ENCODE measurements around the gene DSTYK. TPM values are rescaled to one million over a fixed set of nuclear protein-coding genes. Genes with fewer than 3 reads are reported as not detected.

Gene DSTYK
- total RNA-seq, 1 donor from 2014 or later: 19.5 TPM

GRCh38 chr1:205244384-205244783 is 32.9 kb upstream of the DSTYK start:
- no peak overlapping the region for H3K4me3 Mint-ChIP-seq
- H3K9me3 Mint-ChIP-seq: no peaks in the 10 kb centered on the region
- H3K27me3 Mint-ChIP-seq (ENCODE audit: low read depth): no peaks in the 10 kb centered on the region
- no peak overlapping the region for H3K27ac Mint-ChIP-seq
- DNase-seq (ENCODE audit: low spot score in 2 of 2, unreplicated experiment in 2 of 2): no peak
- H3K4me1 Mint-ChIP-seq: peaks cover 36% of the 10 kb centered on the region
- no peak for TF ChIP-seq CTCF (IDR thresholded peaks at IDR 0.05; ENCODE audit: unreplicated experiment)
- H3K36me3 Mint-ChIP-seq: peaks cover 8% of the 10 kb centered on the region

GRCh38 chr1:205243350-205244191 is 32.1 kb upstream of the DSTYK start:
- DNase-seq (ENCODE audit: low spot score in 2 of 2, unreplicated experiment in 2 of 2): no peak
- Mint-ChIP-seq H3K36me3 (peaks cover 8% of the 10 kb centered on the region), H3K9me3 (no peaks in the 10 kb centered on the region), H3K4me1 (peaks cover 28% of the 10 kb centered on the region), H3K27ac (no peak overlapping the region), H3K4me3 (no peak overlapping the region), H3K27me3 (ENCODE audit: low read depth) (no peaks in the 10 kb centered on the region)
- TF ChIP-seq CTCF (IDR thresholded peaks at IDR 0.05; ENCODE audit: unreplicated experiment): no peak

- Mint-ChIP-seq H3K36me3 (peaks cover 8% of the 10 kb centered on the region), H3K27ac (no peak overlapping the region), H3K27me3 (ENCODE audit: low read depth) (no peaks in the 10 kb centered on the region), H3K4me3 (no peak overlapping the region), H3K4me1 (peaks cover 8% of the 10 kb centered on the region), H3K9me3 (no peaks in the 10 kb centered on the region)
- TF ChIP-seq CTCF (IDR thresholded peaks at IDR 0.05; ENCODE audit: unreplicated experiment): no peak
- DNase-seq (ENCODE audit: low spot score in 2 of 2, unreplicated experiment in 2 of 2): no peak
These were observed 30.0 kb upstream of the DSTYK start for GRCh38 chr1:205241366-205242030.

GRCh38 chr1:205240569-205240968 is 29.1 kb upstream of the DSTYK start:
- DNase-seq (ENCODE audit: low spot score in 2 of 2, unreplicated experiment in 2 of 2): no peak
- H3K4me1 Mint-ChIP-seq: no peaks in the 10 kb centered on the region
- H3K27ac Mint-ChIP-seq: no peak overlapping the region
- no peaks in the 10 kb centered on the region for H3K9me3 Mint-ChIP-seq
- no peak for TF ChIP-seq CTCF (IDR thresholded peaks at IDR 0.05; ENCODE audit: unreplicated experiment)
- peaks cover 8% of the 10 kb centered on the region for H3K36me3 Mint-ChIP-seq
- H3K4me3 Mint-ChIP-seq: no peak overlapping the region
- H3K27me3 Mint-ChIP-seq (ENCODE audit: low read depth): no peaks in the 10 kb centered on the region

- H3K27ac Mint-ChIP-seq: no peak overlapping the region
These were observed 28.6 kb upstream of the DSTYK start for GRCh38 chr1:205240118-205240517.

More at GRCh38 chr1:205240118-205240517, 28.6 kb upstream of the DSTYK start:
- no peak overlapping the region for H3K4me3 Mint-ChIP-seq
- no peaks in the 10 kb centered on the region for H3K4me1 Mint-ChIP-seq
- no peak for TF ChIP-seq CTCF (IDR thresholded peaks at IDR 0.05; ENCODE audit: unreplicated experiment)
- no peak for DNase-seq (ENCODE audit: low spot score in 2 of 2, unreplicated experiment in 2 of 2)
- peaks cover 8% of the 10 kb centered on the region for H3K36me3 Mint-ChIP-seq
- no peaks in the 10 kb centered on the region for H3K27me3 Mint-ChIP-seq (ENCODE audit: low read depth)
- no peaks in the 10 kb centered on the region for H3K9me3 Mint-ChIP-seq

All from mesothelial cell of epicardium (in vitro differentiated cells).